Measurements from ENCODE around the gene TBC1D19.

DNA sequence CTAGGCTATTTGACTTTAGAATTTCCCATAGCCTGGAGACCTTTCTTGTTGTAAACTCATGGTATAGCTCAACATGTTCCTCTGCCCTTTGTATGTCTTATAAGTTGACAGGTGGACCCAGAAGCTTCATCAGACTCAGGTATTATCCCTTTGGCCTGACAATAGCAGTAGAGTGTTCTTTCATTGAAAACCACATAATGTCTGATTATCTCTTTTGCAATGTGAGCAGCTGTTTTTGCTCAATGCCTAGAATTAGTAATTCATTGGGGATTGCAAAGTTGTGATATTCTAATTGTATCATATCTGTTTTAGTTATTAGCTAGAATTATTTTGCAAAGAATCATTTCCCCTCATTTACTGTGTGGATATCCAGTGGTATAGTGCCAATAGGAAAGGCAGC, 27.5 kb downstream of the TBC1D19 start:
- TF ChIP-seq CTCF (IDR thresholded peaks at IDR 0.05), result no peak
- TF ChIP-seq POLR2A (IDR thresholded peaks at IDR 0.05), result no peak

Measured in thyroid gland (tissue), 4 donors.